Ramos (cell line): ENCODE measurements around the gene PRMT2.
"Not testable (repeated sequence)": the region's sequence is repeated elsewhere in the genome, so short reads cannot be mapped to it uniquely, and the experiment has no call there.

Source experiments
- in situ Hi-C: fragments of 300-500 bp; cut with MboI; formaldehyde crosslinking; loops from one replicate; pipeline ENCODE4 v1.14.3; 2022; ENCODE audit warnings: low sequenced_read_pairs; ENCODE audit not compliant: unreplicated experiment

Gene PRMT2

GRCh38 chr21:46617267-46618051 lies 18.0 kb upstream of the PRMT2 start:
- in situ Hi-C loops = no loop called here

GRCh38 chr21:46618738-46619379 lies 16.6 kb upstream of the PRMT2 start:
- in situ Hi-C loops = no loop called here

DNA sequence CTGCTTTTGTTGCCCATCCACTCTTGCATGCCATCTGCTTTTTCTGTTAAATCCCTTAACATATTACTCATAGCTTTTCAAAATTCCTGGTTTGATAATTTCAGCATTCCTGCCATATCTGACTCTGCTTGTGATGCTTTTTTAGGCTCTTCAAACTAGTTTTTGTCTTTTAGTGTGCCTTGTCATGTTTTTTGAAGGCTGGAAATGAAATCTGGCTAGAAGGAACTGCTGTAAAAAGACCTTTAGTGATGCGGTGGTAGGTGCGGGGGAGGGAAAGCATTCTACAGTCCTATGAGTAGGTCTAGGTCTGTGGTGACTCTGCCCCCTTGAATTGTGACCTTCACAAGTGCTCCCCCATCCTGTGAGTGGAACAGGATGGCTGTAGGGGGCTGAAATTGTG lies 15.6 kb upstream of the PRMT2 start:
- in situ Hi-C loops = no loop called here

DNA sequence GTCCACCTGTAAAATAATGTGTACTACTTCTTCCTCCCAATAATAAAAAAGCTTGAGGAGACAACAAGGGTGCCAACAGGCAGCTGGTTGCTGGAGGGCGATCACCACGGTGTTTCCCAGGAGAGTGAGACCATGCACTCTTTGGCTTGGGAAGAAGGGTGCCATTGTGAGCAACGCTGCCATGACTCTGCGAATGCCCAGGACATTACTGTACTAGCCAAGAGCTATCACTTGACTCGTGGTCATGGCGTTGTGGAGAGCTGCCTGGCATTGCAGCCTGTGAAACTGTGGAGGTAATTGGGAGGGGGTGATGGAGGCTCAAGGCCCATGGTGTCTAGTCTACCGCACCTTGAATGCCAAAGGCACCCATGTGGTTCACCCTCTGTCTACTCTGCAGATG lies 14.6 kb upstream of the PRMT2 start:
- in situ Hi-C loops = no loop called here

- in situ Hi-C loops = no loop called here
Measured at GRCh38 chr21:46621457-46622182, 13.9 kb upstream of the PRMT2 start.

- in situ Hi-C loops = no loop called here
Measured at GRCh38 chr21:46622226-46622625, 13.2 kb upstream of the PRMT2 start.

DNA sequence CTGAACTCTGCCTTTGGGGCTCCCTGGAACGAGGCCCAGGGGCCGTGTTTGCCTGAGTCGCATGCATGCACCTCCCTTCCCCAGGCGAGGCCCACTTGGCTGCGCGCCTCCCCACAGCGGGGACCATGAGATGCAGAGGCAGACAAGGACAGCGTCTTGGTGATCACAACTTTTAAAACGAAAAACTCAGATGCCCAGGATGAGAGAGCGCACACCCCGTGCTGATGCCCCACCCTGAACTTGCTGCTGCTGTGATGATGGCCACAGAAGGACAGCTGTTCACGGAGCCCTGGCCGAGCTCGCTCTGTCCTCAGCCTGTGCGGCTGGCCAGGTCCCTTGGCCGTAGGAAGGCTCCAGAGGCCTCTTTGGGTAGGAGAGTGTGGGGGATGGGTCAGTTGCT lies 11.4 kb upstream of the PRMT2 start:
- in situ Hi-C loops = no loop called here

DNA sequence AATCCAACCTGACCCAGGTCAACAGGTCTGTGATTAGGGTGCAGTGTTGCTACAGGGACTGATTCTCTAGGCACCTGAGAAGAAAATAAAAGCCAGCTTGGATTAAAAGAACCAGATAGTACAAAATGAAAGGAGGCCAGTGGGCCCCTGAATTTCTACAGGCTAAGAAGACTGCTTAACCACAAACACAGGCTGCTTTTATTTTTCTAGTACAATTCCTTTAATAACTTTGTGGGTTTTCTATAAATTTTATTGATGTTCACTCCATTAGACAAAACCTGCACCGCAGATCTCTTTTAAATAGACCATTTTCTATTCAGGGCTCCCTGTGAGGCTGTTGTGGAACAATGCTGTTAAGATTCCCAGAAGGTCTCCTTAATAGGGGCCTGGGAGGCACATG lies 9.7 kb upstream of the PRMT2 start:
- in situ Hi-C loops = no loop called here

GRCh38 chr21:46626536-46626935 lies 8.9 kb upstream of the PRMT2 start:
- in situ Hi-C loops = no loop called here

DNA sequence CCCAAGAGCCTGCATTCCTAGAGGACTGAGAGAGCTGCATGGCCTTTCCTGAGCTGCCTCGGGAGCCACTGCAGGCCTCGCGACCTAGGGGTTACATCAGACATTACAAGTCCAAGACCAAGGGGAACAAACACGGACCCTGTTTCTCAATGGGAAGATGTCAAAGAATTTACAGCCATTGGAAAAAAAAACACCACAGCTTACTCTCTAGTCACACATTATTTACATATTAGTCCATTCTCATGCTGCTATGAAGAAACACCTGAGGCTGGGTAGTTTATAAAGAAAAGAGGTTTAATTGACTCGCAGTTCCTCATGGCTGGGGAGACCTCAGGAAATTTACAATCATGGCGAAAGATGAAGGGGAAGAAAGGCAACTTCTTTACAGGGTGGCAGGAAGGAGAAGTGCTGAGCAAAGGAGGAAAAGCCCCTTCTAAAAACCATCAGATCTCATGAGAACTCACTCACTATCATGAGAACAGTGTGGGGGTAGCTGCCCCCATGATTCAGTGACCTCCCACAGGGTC lies 8.4 kb upstream of the PRMT2 start:
- in situ Hi-C loops = no loop called here

- in situ Hi-C loops = no loop called here
Measured at GRCh38 chr21:46627726-46628125, 7.7 kb upstream of the PRMT2 start.

GRCh38 chr21:46628868-46629267 lies 6.6 kb upstream of the PRMT2 start:
- in situ Hi-C loops = no loop called here

DNA sequence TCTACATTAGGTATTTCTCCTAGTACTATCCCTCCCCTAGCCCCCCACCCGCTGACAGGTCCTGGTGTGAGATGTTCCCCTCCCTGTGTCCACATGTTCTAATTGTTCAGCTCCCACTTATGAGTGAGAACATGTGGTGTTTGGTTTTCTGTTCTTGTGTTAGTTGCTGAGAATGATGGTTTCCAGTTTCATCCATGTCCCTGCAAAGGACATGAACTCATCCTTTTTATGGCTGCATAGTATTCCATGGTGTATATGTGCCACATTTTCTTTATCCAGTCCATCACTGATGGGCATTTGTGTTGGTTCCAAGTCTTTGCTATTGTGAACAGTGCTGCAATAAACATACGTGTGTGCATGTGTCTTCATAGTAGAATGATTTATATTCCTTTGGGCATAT lies 4.6 kb upstream of the PRMT2 start:
- in situ Hi-C loops = not testable (repeated sequence)

- in situ Hi-C loops = no loop called here
Measured at GRCh38 chr21:46633566-46633965, 1.9 kb upstream of the PRMT2 start.

- in situ Hi-C loops = no loop called here
Measured at GRCh38 chr21:46634427-46634826, 1.0 kb upstream of the PRMT2 start.

DNA sequence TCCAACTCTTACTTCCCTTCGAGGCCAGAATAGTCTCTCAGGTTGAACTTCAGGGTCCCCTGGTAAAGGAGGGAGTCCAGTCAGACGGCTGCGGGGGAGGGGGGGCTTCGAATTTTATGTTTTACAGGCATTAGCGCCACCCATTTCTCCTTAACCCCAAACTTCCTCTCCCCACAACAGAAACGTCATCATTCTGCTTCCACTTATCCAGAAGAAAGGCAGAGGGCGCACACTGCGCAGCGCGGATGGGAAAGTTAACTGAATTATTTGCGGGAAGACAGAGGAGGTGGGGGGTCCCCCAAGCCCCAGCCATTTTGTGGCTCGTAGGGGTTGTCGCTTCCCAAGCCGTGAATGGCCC lies 529 bp upstream of the PRMT2 start:
- in situ Hi-C loops = no loop called here

DNA sequence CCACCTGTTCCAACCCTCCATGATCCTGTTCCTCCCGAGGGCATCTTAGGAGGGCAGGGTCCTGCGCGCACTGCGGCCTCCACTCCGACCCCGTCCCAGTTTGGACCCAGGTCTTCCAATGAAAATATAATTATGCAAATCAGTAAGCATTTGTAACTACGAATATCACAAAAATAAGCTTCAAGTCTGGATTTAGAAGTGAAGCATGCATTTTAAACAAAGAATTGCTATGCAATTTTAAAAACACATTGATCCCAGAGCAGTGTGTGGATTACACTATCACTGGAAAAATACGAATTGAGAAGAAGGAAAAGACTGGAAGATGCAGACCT lies 673 bp downstream of the PRMT2 start:
- in situ Hi-C loops = no loop called here

GRCh38 chr21:46636550-46637285 lies 1.2 kb downstream of the PRMT2 start:
- in situ Hi-C loops = no loop called here

DNA sequence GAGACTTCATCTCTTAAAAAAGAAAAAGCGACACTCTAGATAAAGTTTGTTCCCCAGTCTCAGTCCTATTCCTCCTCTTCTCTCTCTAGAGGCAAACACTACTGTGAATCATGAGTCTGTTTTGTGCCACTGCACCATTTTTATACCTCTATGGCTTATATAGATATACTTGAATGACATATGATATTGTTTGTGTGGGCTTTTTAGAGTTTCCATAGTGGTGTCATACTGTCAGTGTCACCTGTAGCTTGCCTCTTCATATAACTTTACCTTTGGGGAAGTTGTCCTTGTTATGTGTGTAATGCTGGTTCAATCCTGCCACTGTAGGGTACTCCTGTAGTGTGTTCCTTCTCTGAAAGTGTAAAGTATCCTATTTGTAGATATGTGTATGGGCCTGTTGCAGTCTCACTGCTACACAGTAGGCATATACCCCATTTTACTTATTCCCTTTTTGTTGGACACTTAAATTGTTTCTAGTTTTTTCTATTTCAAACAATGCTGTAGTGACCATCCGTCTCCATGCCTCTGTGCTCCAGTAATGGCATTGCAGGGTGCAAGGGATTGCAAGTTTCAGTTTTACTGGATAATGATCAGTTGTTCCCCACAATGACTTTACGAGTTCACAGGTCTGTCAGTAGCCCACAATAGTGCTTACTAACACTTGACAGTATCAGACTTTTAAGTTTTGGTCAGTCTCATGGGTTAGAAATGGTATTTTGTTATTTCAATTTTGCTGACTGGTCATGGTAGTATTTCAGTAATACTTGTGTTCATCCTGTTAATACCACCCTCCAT lies 2.7 kb downstream of the PRMT2 start:
- in situ Hi-C loops = no loop called here
